Progenitor cell of endocrine pancreas (in vitro differentiated cells): ENCODE measurements around the gene RNF5. TPM values are rescaled to one million over a fixed set of nuclear protein-coding genes. Genes with fewer than 3 reads are reported as not detected.

Experiments used
- DNase-seq: peaks from one replicate; pipeline ENCODE4 v3.0.0; 2021; ENCODE audit warnings: low spot score; ENCODE audit not compliant: unreplicated experiment
- H3K27ac Mint-ChIP-seq: 2 replicates; pipeline ENCODE4 v1.8.0; 2021; ENCODE audit warnings: mild to moderate bottlenecking, moderate library complexity, mixed read lengths
- H3K27me3 Mint-ChIP-seq: 2 replicates; pipeline ENCODE4 v1.8.0; 2021; ENCODE audit warnings: mixed read lengths
- H3K36me3 Mint-ChIP-seq: 2 replicates; pipeline ENCODE4 v1.8.0; 2022; ENCODE audit warnings: mixed read lengths; ENCODE audit not compliant: insufficient read depth
- H3K4me1 Mint-ChIP-seq: 2 replicates; pipeline ENCODE4 v1.8.0; 2021; ENCODE audit warnings: low read depth, mixed read lengths
- H3K4me3 Mint-ChIP-seq: 2 replicates; pipeline ENCODE4 v1.8.0; 2021; ENCODE audit warnings: low read depth, mild to moderate bottlenecking, moderate library complexity, mixed read lengths
- H3K9me3 Mint-ChIP-seq: 2 replicates; pipeline ENCODE4 v1.8.0; 2021; ENCODE audit warnings: low read depth, mixed read lengths
- total RNA-seq: library from RNA; stranded (reverse); gene quantifications from 2 replicates; pipeline ENCODE4 v1.2.1, GENCODE V29; 2021
- TF ChIP-seq, protein P1 (sequence below): fragments of 200-600 bp; sonication (generic); IDR thresholded peaks from one replicate; pipeline ENCODE4 v1.5.0; 2021; ENCODE audit warnings: antibody characterized with exemption, mild to moderate bottlenecking; ENCODE audit not compliant: unreplicated experiment

RNF5 gene
- total RNA-seq, 1 donor from 2014 or later, result 92.2 TPM

DNA sequence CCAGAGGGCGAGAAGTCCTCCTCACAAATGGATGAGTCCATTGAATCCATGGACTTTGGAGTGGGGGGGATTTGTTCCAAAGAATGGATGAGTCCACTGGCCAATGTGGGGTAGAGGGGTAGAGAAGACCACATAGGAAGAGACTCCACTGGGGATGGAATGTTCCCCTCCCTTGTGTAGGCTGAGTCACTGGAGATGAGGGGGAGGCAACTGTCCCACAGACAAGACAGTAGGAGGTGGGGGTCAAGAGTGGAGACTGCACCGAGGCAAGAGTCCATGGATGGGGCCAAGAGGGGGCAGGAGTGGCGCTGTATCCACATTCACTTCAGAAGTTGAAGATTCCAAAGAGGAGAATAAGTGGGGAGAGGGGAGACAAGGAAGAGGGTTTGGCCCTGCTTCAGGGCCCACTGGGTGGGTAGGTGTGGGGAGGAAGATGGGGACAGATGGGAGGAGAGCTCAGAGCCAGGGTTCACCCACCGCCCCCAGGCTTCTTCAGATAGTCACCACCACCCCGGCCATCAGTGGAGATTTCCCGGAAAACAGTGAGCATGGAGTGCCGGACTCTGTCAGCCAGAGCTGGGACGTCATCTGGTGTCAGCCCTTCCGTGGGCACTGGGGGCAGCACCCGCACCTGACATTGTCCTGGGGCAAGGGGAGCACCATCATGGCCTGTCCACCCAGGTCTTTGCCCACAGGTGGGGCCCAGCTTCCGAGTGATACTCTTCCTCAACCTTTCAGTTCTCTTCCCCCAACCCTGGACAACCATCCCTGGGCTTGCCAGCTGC lies 9.2 kb upstream of the RNF5 start:
- no peaks in the 10 kb centered on the region for H3K9me3 Mint-ChIP-seq
- H3K4me3 Mint-ChIP-seq, result no peak overlapping the region
- H3K27me3 Mint-ChIP-seq, result no peaks in the 10 kb centered on the region
- peak overlapping the region; percentile 96 for H3K27ac Mint-ChIP-seq
- TF ChIP-seq, protein P1, sequence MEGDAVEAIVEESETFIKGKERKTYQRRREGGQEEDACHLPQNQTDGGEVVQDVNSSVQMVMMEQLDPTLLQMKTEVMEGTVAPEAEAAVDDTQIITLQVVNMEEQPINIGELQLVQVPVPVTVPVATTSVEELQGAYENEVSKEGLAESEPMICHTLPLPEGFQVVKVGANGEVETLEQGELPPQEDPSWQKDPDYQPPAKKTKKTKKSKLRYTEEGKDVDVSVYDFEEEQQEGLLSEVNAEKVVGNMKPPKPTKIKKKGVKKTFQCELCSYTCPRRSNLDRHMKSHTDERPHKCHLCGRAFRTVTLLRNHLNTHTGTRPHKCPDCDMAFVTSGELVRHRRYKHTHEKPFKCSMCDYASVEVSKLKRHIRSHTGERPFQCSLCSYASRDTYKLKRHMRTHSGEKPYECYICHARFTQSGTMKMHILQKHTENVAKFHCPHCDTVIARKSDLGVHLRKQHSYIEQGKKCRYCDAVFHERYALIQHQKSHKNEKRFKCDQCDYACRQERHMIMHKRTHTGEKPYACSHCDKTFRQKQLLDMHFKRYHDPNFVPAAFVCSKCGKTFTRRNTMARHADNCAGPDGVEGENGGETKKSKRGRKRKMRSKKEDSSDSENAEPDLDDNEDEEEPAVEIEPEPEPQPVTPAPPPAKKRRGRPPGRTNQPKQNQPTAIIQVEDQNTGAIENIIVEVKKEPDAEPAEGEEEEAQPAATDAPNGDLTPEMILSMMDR, result peak; percentile 7
- peaks cover 45% of the 10 kb centered on the region for H3K4me1 Mint-ChIP-seq
- peaks cover 39% of the 10 kb centered on the region for H3K36me3 Mint-ChIP-seq
- DNase-seq, result no peak

DNA sequence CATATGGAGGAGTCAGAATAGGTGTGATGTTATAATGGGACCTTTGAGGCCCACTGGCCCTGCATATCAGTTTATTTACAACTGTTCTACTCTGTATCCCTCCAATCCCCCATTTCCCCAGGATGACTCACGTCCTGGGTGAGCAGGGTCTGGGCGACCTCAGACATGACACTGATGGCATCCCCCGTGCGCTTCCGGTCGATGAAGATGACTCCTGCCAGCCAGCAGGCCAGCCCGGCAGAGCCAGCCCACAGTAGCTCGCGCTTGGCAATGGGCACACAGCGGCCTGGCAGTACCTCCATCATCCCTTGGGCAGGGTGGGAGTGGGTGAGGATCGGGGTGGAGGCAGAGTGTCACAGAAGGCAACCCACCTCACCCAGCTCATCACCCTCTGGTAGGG lies 7.9 kb upstream of the RNF5 start:
- Mint-ChIP-seq H3K9me3 (no peaks in the 10 kb centered on the region), H3K27me3 (no peaks in the 10 kb centered on the region), H3K4me3 (no peak overlapping the region), H3K27ac (peak overlapping the region; percentile 88), H3K36me3 (peaks cover 36% of the 10 kb centered on the region), H3K4me1 (peaks cover 53% of the 10 kb centered on the region)
- TF ChIP-seq, protein P1, result no peak
- no peak for DNase-seq

DNA sequence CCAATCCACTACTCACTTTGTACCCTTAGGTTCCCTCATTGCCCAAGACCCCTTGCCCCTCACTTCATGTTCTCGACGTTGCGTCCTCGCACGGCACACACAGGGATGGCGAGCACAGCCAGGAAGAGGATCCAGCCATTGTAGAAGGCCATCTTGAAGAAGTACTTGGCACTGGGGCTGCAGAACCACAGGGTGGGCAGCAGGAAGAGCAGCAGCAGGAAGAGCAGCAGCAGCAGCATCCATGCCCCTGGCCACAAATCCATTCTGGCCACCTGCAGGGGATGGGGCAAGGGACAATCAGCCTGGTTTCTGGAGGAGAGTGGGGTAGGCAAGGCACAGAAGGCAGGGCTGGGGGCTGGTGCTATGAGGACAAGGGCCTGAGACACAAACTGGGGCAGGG lies 7.0 kb upstream of the RNF5 start:
- TF ChIP-seq, protein P1, result no peak
- no peak for DNase-seq
- H3K27me3 Mint-ChIP-seq, result no peaks in the 10 kb centered on the region
- H3K27ac Mint-ChIP-seq, result peak overlapping the region; percentile 10
- no peak overlapping the region for H3K4me3 Mint-ChIP-seq
- H3K36me3 Mint-ChIP-seq, result peaks cover 32% of the 10 kb centered on the region
- H3K9me3 Mint-ChIP-seq, result no peaks in the 10 kb centered on the region
- H3K4me1 Mint-ChIP-seq, result peaks cover 51% of the 10 kb centered on the region

DNA sequence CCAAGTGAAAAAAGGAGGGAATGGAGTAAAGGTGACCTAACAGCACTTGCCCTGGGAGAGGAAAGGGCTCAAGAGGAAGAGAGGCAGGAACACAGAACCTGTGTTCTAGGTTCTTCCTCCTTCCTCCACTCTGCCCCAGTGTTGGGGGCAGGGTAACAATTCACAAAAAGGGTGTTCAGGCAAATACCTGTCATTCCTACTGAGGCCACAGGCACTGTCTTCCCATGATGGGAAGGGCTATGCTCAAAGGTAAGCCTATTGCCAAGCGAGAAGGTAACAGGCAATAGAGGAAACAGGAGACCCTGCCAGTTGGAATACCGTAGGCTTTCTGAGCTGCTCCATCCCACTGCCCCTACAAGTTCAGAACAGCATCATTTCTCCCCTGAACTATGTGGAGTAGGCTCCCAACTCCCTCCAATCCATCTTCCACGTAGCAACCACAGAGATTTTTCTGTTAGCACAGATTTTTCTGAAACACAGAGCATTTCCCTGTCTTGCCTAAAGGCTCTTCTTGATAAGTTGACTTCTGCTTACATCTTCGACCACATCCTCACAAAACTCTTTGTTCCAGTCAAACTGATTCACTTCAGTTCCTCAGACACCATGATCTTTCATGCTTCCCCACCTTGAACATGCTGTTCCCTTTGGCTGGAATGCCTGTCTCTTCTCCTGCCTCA lies 5.0 kb upstream of the RNF5 start:
- no peaks in the 10 kb centered on the region for H3K9me3 Mint-ChIP-seq
- peaks cover 26% of the 10 kb centered on the region for H3K36me3 Mint-ChIP-seq
- TF ChIP-seq, protein P1, result no peak
- H3K4me1 Mint-ChIP-seq, result peaks cover 47% of the 10 kb centered on the region
- no peak overlapping the region for H3K4me3 Mint-ChIP-seq
- peak overlapping the region; percentile 73 for H3K27ac Mint-ChIP-seq
- DNase-seq, result no peak
- H3K27me3 Mint-ChIP-seq, result no peaks in the 10 kb centered on the region

DNA sequence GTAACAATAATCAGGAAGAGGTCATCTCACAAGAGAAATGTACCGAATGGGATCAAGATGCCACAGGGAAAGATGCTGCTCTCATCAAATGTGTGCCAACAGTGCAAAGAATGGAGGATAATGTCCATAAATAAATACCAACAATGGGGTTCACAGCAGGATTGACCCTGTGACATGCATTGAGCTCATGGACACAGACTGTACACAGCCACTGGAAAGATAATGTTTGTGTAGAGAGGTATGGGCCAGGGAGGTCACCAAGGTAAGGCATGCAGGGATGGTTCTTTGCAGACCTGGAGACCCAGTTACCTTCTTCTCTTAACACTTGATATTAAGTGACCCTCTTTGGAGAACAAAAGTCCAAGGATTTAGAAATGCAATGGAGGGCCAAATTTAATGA lies 3.8 kb upstream of the RNF5 start:
- Mint-ChIP-seq H3K36me3 (peaks cover 20% of the 10 kb centered on the region), H3K4me1 (peaks cover 47% of the 10 kb centered on the region), H3K27me3 (no peaks in the 10 kb centered on the region), H3K27ac (no peak overlapping the region), H3K4me3 (peak overlapping the region; percentile 91), H3K9me3 (no peaks in the 10 kb centered on the region)
- no peak for DNase-seq
- TF ChIP-seq, protein P1, result no peak
